Mucosa of rectum (tissue), 2 donors: Measurements from ENCODE around the gene DENND6B.

Experiments used
- H3K27ac ChIP-seq, 2 donors: one replicate each; pipeline ENCODE4 v1.7.0; 2013; ENCODE audit warnings: inconsistent platforms in 2 of 2, low read depth in 2 of 2, low read length in 2 of 2
- H3K27me3 ChIP-seq, 2 donors: one replicate each; pipeline ENCODE4 v1.7.0; 2013; ENCODE audit warnings: low read length in 2 of 2; ENCODE audit not compliant: control insufficient read depth in 2 of 2, insufficient read depth in 2 of 2
- H3K36me3 ChIP-seq, 2 donors: one replicate each; pipeline ENCODE4 v1.7.0; 2013; ENCODE audit warnings: low read length in 2 of 2; ENCODE audit not compliant: control insufficient read depth in 2 of 2, insufficient read depth in 2 of 2
- H3K4me1 ChIP-seq, 2 donors: one replicate each; pipeline ENCODE4 v1.7.0; 2013; ENCODE audit warnings: low read length in 2 of 2, mild to moderate bottlenecking in 1 of 2; ENCODE audit not compliant: control insufficient read depth in 2 of 2, insufficient read depth in 2 of 2
- H3K4me3 ChIP-seq, 2 donors: one replicate each; pipeline ENCODE4 v1.7.0; 2013; ENCODE audit warnings: low read length in 2 of 2
- H3K9ac ChIP-seq, 2 donors: one replicate each; pipeline ENCODE4 v1.7.0; 2013; ENCODE audit warnings: low read length in 2 of 2, low read depth in 1 of 2, mild to moderate bottlenecking in 1 of 2
- H3K9me3 ChIP-seq, 2 donors: one replicate each; pipeline ENCODE4 v1.7.0; 2013; ENCODE audit warnings: low read length in 2 of 2; ENCODE audit not compliant: control insufficient read depth in 2 of 2
- donor health status: healthy.
- donor health status: Normal muscosa, but diverticular disease.

Gene DENND6B

GRCh38 chr22:50316114-50317065, 10.4 kb downstream of the DENND6B start:
- Histone ChIP-seq H3K4me3 (no peak overlapping the region), H3K9me3 (no peaks in the 10 kb centered on the region), H3K27me3 (no peaks in the 10 kb centered on the region), H3K36me3 (no peaks in the 10 kb centered on the region), H3K27ac (no peak overlapping the region), H3K4me1 (peaks cover 10 to 11% of the 10 kb centered on the region in 2 donors), H3K9ac (no peak overlapping the region)

- H3K27ac ChIP-seq = peak overlapping the region in 1 of 2 donors; percentile 72
- H3K4me3 ChIP-seq = peak overlapping the region in 1 of 2 donors; percentile 67
- H3K4me1 ChIP-seq = peaks cover 10 to 11% of the 10 kb centered on the region in 2 donors
- no peaks in the 10 kb centered on the region for H3K9me3 ChIP-seq
- no peaks in the 10 kb centered on the region for H3K36me3 ChIP-seq
- no peak overlapping the region for H3K9ac ChIP-seq
- no peaks in the 10 kb centered on the region for H3K27me3 ChIP-seq
These were observed 11.3 kb downstream of the DENND6B start for GRCh38 chr22:50315289-50316113.

GRCh38 chr22:50314455-50315288, 12.1 kb downstream of the DENND6B start:
- Histone ChIP-seq H3K4me3 (peak overlapping the region; percentile 58 to 67), H3K27ac (peak overlapping the region; percentile 34 to 72), H3K27me3 (no peaks in the 10 kb centered on the region), H3K4me1 (peaks cover 10 to 11% of the 10 kb centered on the region in 2 donors), H3K9me3 (no peaks in the 10 kb centered on the region), H3K9ac (peak overlapping the region; percentile 24 to 47), H3K36me3 (no peaks in the 10 kb centered on the region)

DNA sequence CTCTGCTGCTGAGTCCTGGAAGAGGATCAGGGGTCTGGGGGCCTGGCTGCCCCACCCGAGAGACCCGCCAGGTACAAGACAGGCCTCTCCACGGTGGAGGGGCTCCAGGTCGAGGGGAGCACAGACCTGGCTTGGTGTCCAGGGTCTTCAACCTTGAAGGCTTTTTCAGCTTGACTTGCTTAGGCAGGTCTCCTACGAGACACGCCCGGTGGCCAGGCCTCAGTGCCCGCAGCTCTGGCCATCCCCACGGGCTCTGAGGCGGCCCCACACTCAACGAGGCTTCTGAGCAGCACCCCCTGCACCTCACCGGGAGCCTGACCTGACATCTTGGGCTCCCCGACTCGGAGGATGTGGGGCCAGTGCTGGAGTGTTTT, 12.7 kb downstream of the DENND6B start:
- peak overlapping the region; percentile 24 to 47 for H3K9ac ChIP-seq
- H3K27me3 ChIP-seq = no peaks in the 10 kb centered on the region
- H3K9me3 ChIP-seq = no peaks in the 10 kb centered on the region
- peak overlapping the region; percentile 54 to 72 for H3K27ac ChIP-seq
- peak overlapping the region; percentile 58 to 67 for H3K4me3 ChIP-seq
- H3K4me1 ChIP-seq = peaks cover 11 to 14% of the 10 kb centered on the region in 2 donors
- H3K36me3 ChIP-seq = no peaks in the 10 kb centered on the region

DNA sequence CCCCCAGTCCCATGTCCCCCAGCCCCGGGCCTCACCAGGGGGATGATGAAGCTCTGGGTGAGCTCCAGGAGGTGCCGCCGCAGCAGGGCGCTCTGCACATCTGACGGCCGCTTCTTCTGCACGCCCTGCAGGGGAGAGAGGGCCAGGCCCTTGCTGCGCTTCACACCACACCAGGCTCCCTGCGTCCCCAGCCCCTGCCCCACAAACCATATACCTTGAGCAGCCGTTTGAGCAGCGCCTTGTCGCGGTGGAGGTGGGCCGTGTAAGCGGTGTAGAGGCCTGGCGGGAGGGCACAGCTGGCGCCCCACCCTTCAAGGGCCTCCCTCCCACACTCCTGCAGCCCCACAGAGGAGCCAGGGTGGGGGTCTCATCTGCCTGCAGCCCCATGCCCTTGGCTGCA, 13.2 kb downstream of the DENND6B start:
- no peak overlapping the region for H3K9ac ChIP-seq
- no peak overlapping the region for H3K4me3 ChIP-seq
- H3K9me3 ChIP-seq = no peaks in the 10 kb centered on the region
- H3K4me1 ChIP-seq = peaks cover 15 to 17% of the 10 kb centered on the region in 2 donors
- H3K36me3 ChIP-seq = no peaks in the 10 kb centered on the region
- no peaks in the 10 kb centered on the region for H3K27me3 ChIP-seq
- peak overlapping the region in 1 of 2 donors; percentile 72 for H3K27ac ChIP-seq

DNA sequence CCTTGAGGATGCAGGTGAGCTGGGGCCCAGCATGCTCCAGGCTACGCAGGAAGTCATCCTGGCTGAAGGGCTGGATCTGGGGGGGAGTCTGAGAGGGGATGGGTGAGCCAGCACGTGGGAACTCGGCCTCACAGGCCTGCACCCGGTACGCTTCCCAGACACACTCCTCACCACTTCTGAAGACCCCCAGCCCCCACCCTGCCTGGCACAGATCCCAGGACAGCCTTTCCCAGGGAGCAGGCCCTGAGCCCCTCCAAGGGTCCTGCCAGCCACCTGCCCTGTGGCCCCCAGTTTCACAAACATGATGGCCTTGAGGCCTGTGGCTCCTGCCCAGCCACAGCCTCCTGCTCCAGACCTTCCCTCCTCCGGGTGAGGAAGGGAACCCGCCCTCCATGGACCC, 13.8 kb downstream of the DENND6B start:
- H3K4me3 ChIP-seq = no peak overlapping the region
- peaks cover 21% of the 10 kb centered on the region in 2 donors for H3K4me1 ChIP-seq
- no peak overlapping the region for H3K9ac ChIP-seq
- no peaks in the 10 kb centered on the region for H3K9me3 ChIP-seq
- H3K36me3 ChIP-seq = no peaks in the 10 kb centered on the region
- H3K27me3 ChIP-seq = no peaks in the 10 kb centered on the region
- no peak overlapping the region for H3K27ac ChIP-seq

DNA sequence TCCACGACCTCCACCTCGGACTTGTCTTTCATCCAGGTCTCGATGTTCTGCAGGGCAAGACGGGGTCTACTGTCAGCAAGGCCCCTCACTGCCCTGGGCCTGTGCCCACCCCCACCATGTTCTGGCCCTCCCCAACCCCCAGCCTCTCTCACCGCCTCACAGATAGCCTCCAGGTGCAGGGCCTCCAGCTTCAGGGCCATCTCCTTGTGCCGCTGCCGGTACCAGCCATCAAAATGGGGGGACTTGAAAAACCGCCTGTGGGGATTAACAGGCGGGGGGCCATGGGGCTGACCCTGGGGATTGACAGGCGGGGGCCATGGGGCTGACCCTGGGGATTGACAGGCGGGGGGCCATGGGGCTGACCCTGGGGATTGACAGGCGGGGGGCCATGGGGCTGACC, 14.4 kb downstream of the DENND6B start:
- Histone ChIP-seq H3K36me3 (no peaks in the 10 kb centered on the region), H3K9ac (no peak overlapping the region), H3K9me3 (no peaks in the 10 kb centered on the region), H3K27ac (no peak overlapping the region), H3K4me1 (peaks cover 23 to 24% of the 10 kb centered on the region in 2 donors), H3K4me3 (no peak overlapping the region), H3K27me3 (no peaks in the 10 kb centered on the region)

DNA sequence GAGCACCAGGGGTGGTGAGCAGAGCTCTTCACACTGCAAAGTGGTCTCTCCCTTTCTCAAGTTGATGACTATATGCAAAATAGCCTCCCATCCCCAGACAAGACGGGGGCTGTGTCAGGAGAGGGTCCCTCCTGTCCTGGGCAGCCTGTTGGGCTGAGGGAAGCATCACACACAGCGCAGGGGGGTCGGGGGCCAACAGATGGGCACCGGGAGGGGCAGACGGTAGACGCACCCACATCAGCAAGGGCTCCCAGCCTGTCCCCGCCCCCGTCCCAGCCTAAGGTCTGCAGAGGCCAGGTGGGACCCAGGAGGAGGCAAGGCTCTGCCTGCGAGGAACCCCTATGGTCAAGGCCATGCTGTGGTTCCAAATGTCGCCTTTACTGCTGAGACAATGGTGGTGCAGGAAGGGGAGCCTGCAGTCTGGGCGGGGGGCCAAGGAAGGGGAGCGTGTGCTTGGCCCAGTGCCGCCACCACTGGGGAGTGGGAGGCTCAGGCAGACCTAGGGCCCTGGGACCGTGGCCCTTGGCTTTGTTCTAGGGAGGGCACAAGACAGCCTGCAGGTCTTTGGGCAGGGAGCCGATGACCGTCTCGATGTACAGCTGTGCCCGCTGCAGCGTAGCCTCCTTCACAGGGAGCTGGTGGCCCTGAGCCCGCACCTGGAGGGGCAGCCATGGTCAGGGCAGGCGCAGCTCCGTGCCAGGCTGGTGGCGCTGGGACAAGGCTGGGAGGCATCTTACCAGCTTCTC, 15.0 kb downstream of the DENND6B start:
- no peak overlapping the region for H3K4me3 ChIP-seq
- H3K9ac ChIP-seq = no peak overlapping the region
- H3K27me3 ChIP-seq = no peaks in the 10 kb centered on the region
- no peaks in the 10 kb centered on the region for H3K36me3 ChIP-seq
- no peaks in the 10 kb centered on the region for H3K9me3 ChIP-seq
- no peak overlapping the region for H3K27ac ChIP-seq
- peaks cover 23 to 24% of the 10 kb centered on the region in 2 donors for H3K4me1 ChIP-seq

DNA sequence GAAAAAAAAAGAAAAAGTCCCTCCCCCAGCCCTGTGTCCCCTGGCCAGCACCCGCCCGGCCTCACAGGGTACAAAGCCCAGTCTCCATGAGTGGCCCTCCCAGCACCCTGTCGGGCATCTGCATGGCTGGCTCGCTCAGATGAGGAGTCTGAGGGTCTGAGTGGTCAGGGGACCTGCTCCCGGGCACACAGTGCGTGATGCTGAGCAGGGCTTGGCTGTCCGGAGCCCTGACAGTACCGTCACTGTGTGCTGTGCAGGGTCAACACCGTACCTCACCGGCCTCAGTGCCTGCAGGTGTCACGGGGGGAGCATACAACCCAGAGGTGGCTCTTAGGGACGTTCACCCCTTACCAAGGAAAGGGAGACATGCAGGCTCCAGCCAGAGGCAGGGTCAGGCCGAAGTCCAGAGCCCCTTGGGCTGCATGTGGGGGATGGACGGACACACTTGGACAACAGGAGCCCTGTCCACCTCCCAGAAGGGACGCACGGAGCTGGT, 15.8 kb downstream of the DENND6B start:
- H3K9ac ChIP-seq = no peak overlapping the region
- no peaks in the 10 kb centered on the region for H3K9me3 ChIP-seq
- peaks cover 25 to 28% of the 10 kb centered on the region in 2 donors for H3K4me1 ChIP-seq
- H3K27me3 ChIP-seq = no peaks in the 10 kb centered on the region
- H3K4me3 ChIP-seq = no peak overlapping the region
- no peaks in the 10 kb centered on the region for H3K36me3 ChIP-seq
- H3K27ac ChIP-seq = no peak overlapping the region
